GM12864 (cell line): ENCODE data around the gene EFCC1.

ENCODE experiments used
- DNase-seq: peaks from one replicate; pipeline ENCODE4 v3.0.0-alpha.2; 2011; ENCODE audit warnings: low read depth
- H3K4me3 ChIP-seq: 2 replicates; pipeline ENCODE4 v1.5.1; 2011; ENCODE audit warnings: mild to moderate bottlenecking, low read depth, low read length, control low read depth
- TF ChIP-seq, protein P1 (sequence below): IDR thresholded peaks from 2 replicates; pipeline ENCODE4 v1.5.1; 2011; ENCODE audit warnings: low read depth, mild to moderate bottlenecking, moderate library complexity, low read length, control low read depth, inconsistent platforms; ENCODE audit errors: missing control alignments

The EFCC1 gene

GRCh38 chr3:129031476-129032215 is 30.5 kb downstream of the EFCC1 start:
- TF ChIP-seq, protein P1, sequence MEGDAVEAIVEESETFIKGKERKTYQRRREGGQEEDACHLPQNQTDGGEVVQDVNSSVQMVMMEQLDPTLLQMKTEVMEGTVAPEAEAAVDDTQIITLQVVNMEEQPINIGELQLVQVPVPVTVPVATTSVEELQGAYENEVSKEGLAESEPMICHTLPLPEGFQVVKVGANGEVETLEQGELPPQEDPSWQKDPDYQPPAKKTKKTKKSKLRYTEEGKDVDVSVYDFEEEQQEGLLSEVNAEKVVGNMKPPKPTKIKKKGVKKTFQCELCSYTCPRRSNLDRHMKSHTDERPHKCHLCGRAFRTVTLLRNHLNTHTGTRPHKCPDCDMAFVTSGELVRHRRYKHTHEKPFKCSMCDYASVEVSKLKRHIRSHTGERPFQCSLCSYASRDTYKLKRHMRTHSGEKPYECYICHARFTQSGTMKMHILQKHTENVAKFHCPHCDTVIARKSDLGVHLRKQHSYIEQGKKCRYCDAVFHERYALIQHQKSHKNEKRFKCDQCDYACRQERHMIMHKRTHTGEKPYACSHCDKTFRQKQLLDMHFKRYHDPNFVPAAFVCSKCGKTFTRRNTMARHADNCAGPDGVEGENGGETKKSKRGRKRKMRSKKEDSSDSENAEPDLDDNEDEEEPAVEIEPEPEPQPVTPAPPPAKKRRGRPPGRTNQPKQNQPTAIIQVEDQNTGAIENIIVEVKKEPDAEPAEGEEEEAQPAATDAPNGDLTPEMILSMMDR, result no peak
- DNase-seq, result no peak
- H3K4me3 ChIP-seq, result no peak overlapping the region

- DNase-seq, result no peak
- H3K4me3 ChIP-seq, result no peak overlapping the region
- TF ChIP-seq, protein P1, result no peak
These were observed 31.6 kb downstream of the EFCC1 start for GRCh38 chr3:129032716-129033115.

GRCh38 chr3:129033151-129033550 is 32.0 kb downstream of the EFCC1 start:
- no peak for DNase-seq
- TF ChIP-seq, protein P1, result no peak
- H3K4me3 ChIP-seq, result no peak overlapping the region

GRCh38 chr3:129033633-129034321 is 32.7 kb downstream of the EFCC1 start:
- TF ChIP-seq, protein P1, result no peak
- no peak overlapping the region for H3K4me3 ChIP-seq
- DNase-seq, result no peak

DNA sequence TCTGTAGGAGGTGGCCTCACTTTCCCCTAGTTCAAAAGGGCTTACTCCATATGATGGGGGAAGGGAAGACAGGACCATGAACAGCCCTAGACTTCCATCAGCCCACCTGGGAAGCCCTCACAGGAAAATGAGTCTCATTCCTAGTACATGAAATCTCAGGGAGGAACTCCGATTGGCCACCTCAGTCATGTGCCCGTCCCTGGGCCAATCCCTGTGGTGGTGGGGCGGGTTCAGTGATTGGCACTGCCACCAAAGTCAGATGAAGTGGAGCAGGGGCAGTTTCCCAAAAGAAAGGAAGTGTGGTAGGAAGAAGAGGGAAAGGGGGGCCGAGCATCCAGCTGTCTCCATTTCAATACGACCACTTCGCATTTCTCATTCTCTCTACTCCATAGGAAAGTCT is 33.5 kb downstream of the EFCC1 start:
- DNase-seq, result no peak
- TF ChIP-seq, protein P1, result no peak
- no peak overlapping the region for H3K4me3 ChIP-seq

GRCh38 chr3:129035360-129036221 is 34.5 kb downstream of the EFCC1 start:
- no peak for DNase-seq
- TF ChIP-seq, protein P1, result no peak
- no peak overlapping the region for H3K4me3 ChIP-seq
